IPS-15b (cell line): Measurements from ENCODE around the gene ACAN.

Source experiments
- H3K27me3 ChIP-seq: one replicate; pipeline ENCODE4 v1.6.1; 2013; ENCODE audit warnings: low read length; ENCODE audit not compliant: control insufficient read depth, insufficient read depth
- H3K36me3 ChIP-seq: one replicate; pipeline ENCODE4 v1.6.1; 2013; ENCODE audit warnings: low read length; ENCODE audit not compliant: control insufficient read depth, insufficient read depth
- H3K4me1 ChIP-seq: one replicate; pipeline ENCODE4 v1.6.1; 2013; ENCODE audit warnings: mild to moderate bottlenecking, low read length; ENCODE audit not compliant: control insufficient read depth, insufficient read depth
- H3K4me3 ChIP-seq: one replicate; pipeline ENCODE4 v1.5.1; 2013; ENCODE audit warnings: low read depth, low read length
- H3K9ac ChIP-seq: one replicate; pipeline ENCODE4 v1.6.1; 2013; ENCODE audit warnings: low read depth, mild to moderate bottlenecking, low read length
- H3K9me3 ChIP-seq: one replicate; pipeline ENCODE4 v1.6.1; 2013; ENCODE audit warnings: mild to moderate bottlenecking, low read length; ENCODE audit not compliant: control insufficient read depth, insufficient read depth

Gene ACAN

DNA sequence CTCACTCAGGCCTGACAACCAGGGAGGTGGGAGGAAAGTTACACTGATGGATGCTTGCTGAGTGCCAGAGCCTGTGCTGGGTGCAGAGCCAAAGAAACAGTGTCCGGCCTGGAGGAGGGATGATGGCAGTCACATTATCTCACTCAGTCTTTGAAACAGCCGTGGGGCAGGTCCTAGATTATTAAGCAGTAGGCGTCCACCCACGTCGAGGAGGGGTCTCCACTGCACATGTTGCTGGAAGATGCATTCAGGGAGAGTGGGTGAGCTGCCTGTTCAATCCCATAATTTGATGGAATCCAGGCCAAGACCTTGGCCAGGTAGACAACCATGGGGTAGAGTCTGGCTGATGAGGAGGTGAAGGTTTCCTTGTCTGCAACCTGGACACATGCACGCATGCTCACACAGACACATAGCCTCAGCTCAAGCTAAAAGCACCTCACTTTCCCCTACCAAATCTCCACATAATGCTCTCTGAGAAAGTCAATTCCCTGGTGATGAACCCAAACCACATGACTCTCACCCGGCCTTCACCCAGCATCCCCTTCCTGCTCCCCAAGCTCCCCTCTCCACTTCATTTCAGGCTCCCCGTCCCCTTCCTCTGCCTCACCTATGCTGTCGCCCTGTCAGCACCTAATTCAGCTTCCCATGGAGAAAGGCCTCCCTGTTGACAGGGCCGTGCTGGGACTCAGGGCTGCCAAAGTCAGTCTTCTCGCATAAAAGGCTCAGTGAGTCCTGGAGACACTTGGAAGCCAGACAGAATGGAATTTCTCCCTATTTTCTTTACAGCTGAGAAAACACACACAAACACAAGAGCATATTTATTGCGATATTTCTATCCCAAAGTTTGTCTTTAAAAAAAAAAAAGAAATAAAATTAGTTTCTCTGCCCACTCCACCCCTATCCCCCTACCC, 29.8 kb downstream of the ACAN start:
- no peak overlapping the region for H3K9ac ChIP-seq
- H3K27me3 ChIP-seq, result no peaks in the 10 kb centered on the region
- H3K4me1 ChIP-seq, result peaks cover 4% of the 10 kb centered on the region
- H3K4me3 ChIP-seq, result no peak overlapping the region
- H3K9me3 ChIP-seq, result no peaks in the 10 kb centered on the region
- no peaks in the 10 kb centered on the region for H3K36me3 ChIP-seq

DNA sequence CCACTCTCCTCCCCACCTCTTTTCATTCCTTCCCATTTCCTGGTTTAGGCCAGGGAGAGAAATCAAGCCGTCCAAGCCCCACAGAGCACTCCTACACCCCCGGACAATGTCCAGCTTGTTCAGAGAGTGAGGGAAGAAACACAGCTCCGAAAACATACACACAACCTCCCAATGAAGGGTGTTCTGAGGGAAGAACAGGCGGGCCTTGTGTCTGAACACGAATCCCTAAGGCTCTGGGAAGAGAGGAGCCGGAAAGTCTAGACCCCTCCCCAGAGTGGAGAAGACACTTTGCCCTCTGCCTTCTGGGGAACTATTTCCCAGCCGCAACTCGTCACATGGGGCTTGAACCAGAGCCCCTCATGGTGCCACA, 30.5 kb downstream of the ACAN start:
- no peak overlapping the region for H3K4me3 ChIP-seq
- H3K36me3 ChIP-seq, result no peaks in the 10 kb centered on the region
- H3K9me3 ChIP-seq, result no peaks in the 10 kb centered on the region
- peaks cover 4% of the 10 kb centered on the region for H3K4me1 ChIP-seq
- H3K9ac ChIP-seq, result no peak overlapping the region
- H3K27me3 ChIP-seq, result no peaks in the 10 kb centered on the region

DNA sequence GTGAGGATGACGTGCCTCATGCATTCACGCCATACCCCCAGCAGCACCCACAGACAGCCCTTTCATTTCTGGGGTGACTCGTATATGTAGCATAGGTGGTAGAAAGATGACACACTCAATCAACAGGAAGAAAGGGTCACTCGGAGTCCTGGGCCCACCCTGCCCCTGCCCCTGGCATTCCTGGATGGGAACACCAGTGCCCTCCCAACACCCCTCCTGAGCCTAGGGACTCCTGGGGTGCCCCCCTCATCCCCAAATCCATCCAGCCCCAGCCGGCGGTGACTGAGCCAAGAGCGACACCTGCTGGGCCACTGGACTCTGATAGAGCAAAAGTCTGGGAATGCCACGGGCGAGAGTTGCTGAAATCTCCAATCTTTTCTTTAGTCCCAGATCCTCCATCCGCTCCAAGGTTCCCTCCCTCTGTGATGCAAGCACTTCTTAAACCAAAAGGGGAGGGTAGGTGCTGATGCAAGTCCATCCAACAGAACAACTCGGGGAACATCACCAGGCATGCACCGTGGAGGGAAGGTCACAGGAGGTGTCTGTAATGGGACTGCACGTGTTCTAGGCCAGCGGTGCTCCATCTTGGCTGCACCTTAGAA, 31.1 kb downstream of the ACAN start:
- no peak overlapping the region for H3K4me3 ChIP-seq
- no peak overlapping the region for H3K9ac ChIP-seq
- peaks cover 4% of the 10 kb centered on the region for H3K4me1 ChIP-seq
- H3K27me3 ChIP-seq, result no peaks in the 10 kb centered on the region
- no peaks in the 10 kb centered on the region for H3K9me3 ChIP-seq
- no peaks in the 10 kb centered on the region for H3K36me3 ChIP-seq

DNA sequence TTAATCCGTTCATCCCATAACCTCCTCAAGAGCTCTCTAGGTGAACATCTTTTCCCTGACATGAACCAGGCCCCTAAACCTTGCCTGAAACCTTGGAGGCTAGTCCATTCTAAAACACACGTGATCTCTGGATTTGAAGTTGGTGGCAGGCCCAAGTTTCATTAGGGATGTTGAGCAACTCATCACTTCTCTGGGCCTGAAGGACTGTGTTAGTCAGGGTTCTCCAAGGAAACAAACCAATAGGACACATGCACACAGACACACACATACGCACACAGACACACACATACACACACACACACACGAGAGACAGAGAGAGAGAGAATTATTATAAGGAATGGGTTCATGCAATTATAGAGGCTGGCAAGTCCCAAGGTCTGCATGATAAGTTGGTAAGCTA, 31.9 kb downstream of the ACAN start:
- no peaks in the 10 kb centered on the region for H3K27me3 ChIP-seq
- H3K9ac ChIP-seq, result no peak overlapping the region
- H3K4me1 ChIP-seq, result peaks cover 4% of the 10 kb centered on the region
- H3K36me3 ChIP-seq, result no peaks in the 10 kb centered on the region
- no peaks in the 10 kb centered on the region for H3K9me3 ChIP-seq
- no peak overlapping the region for H3K4me3 ChIP-seq

DNA sequence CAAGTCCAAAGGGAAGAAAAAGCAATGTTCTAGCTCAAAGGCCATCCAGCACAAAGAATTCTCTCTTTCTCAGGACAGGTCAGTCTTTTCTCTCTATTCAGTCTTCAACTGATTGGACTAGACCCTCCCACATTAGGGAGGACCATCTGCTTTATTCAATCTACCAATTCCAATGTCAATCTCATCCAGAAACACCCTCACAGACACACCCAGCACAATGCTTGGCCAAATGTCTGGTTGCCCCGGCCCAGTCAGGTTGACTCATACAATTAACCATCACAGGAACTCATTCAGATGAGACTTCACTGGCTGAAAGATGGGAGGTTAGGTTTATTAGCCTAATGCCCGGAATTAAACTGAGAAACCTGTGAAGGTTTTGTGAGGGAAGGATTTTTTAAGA, 32.4 kb downstream of the ACAN start:
- Histone ChIP-seq H3K9me3 (no peaks in the 10 kb centered on the region), H3K4me1 (peaks cover 4% of the 10 kb centered on the region), H3K36me3 (no peaks in the 10 kb centered on the region), H3K4me3 (no peak overlapping the region), H3K27me3 (no peaks in the 10 kb centered on the region), H3K9ac (no peak overlapping the region)

DNA sequence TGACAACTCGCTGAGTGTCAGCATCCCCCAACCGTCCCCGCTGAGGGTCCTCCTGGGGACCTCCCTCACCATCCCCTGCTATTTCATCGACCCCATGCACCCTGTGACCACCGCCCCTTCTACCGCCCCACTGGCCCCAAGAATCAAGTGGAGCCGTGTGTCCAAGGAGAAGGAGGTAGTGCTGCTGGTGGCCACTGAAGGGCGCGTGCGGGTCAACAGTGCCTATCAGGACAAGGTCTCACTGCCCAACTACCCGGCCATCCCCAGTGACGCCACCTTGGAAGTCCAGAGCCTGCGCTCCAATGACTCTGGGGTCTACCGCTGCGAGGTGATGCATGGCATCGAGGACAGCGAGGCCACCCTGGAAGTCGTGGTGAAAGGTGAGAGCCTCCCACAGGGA, 35.4 kb downstream of the ACAN start:
- no peak overlapping the region for H3K4me3 ChIP-seq
- H3K9me3 ChIP-seq, result no peaks in the 10 kb centered on the region
- no peak overlapping the region for H3K9ac ChIP-seq
- H3K36me3 ChIP-seq, result no peaks in the 10 kb centered on the region
- H3K4me1 ChIP-seq, result peaks cover 3% of the 10 kb centered on the region
- no peaks in the 10 kb centered on the region for H3K27me3 ChIP-seq

DNA sequence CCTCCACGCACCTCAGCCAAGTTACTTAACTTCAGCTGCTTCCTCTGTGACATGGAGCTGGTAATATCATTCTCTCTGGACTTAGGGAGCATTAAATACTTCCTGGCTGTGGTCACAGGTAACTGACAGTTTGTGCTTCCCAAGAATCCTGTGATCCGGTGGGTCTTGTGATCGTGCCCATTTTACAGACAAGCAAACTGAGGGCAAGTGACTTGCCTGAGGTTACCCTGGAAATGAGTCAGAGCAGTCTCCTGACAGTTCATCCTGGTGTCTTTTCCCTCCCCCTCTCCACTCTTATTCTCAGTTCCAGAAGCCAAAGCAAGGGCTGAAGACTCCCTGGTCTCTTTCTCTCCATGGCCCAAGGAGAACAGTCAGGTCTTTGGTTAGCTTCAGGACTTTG, 35.9 kb downstream of the ACAN start:
- Histone ChIP-seq H3K9ac (no peak overlapping the region), H3K4me1 (no peaks in the 10 kb centered on the region), H3K27me3 (no peaks in the 10 kb centered on the region), H3K36me3 (no peaks in the 10 kb centered on the region), H3K9me3 (no peaks in the 10 kb centered on the region), H3K4me3 (no peak overlapping the region)

DNA sequence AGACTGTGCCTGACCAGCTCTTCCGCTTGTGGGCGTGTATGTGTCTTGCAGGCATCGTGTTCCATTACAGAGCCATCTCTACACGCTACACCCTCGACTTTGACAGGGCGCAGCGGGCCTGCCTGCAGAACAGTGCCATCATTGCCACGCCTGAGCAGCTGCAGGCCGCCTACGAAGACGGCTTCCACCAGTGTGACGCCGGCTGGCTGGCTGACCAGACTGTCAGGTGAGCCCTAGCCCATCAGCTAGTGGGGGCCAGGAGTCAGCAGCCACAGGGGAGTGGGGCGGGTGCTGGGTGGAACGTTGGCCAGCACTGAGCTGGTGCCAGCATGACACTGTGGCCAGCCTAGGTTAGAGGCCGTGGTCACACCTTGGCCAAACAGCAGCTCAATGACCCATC, 36.7 kb downstream of the ACAN start:
- no peak overlapping the region for H3K9ac ChIP-seq
- H3K4me3 ChIP-seq, result no peak overlapping the region
- no peaks in the 10 kb centered on the region for H3K27me3 ChIP-seq
- no peaks in the 10 kb centered on the region for H3K9me3 ChIP-seq
- no peaks in the 10 kb centered on the region for H3K4me1 ChIP-seq
- no peaks in the 10 kb centered on the region for H3K36me3 ChIP-seq

DNA sequence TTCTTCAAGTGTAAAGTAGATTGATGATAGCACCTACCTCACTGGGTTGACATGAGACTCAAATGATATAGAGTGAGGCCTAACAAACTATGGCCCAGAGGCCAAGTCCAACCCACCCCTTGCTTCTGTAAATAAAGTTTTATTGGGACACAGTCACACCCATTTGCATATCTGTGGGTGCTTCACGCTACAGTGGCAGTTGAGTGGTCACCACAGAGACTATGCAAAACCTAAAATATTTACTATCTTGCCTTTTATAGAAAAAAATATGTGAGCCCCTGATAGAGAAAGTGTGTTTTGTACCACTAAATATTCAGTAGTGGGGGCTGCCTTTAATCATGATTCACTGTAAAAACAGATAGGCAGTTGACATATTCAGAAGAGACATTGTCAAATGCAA, 38.0 kb downstream of the ACAN start:
- Histone ChIP-seq H3K27me3 (no peaks in the 10 kb centered on the region), H3K4me1 (no peaks in the 10 kb centered on the region), H3K36me3 (no peaks in the 10 kb centered on the region), H3K4me3 (no peak overlapping the region), H3K9me3 (no peaks in the 10 kb centered on the region), H3K9ac (no peak overlapping the region)

DNA sequence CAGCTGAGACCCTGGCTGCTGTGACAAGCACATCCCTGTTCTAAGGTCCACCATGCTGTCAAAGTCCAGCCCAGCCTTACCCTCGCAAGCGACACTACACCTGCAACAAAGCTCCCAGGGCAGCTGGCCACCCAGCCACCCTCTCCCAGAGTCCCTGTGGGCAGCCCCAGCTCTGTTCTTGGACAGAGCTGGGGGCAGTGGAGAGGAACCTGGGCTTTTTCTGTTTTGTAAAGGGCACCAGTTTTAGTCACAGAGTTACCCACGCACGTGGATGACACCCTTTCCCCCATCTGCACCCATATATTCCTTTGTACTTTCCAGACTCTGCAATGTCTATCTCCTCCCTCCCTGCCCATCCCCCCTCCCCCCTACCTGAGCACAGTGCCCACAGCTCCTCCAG, 38.9 kb downstream of the ACAN start:
- no peaks in the 10 kb centered on the region for H3K27me3 ChIP-seq

DNA sequence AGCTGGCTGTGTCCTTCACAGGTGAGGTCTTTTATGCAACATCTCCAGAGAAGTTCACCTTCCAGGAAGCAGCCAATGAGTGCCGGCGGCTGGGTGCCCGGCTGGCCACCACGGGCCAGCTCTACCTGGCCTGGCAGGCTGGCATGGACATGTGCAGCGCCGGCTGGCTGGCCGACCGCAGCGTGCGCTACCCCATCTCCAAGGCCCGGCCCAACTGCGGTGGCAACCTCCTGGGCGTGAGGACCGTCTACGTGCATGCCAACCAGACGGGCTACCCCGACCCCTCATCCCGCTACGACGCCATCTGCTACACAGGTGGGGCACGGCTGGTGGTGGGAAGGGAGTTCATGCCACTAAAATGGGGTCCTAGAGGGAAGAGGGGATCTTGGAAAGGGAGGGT, 40.1 kb downstream of the ACAN start:
- H3K9ac ChIP-seq, result no peak overlapping the region
- H3K4me1 ChIP-seq, result no peaks in the 10 kb centered on the region
- no peaks in the 10 kb centered on the region for H3K27me3 ChIP-seq
- no peaks in the 10 kb centered on the region for H3K36me3 ChIP-seq
- no peaks in the 10 kb centered on the region for H3K9me3 ChIP-seq
- H3K4me3 ChIP-seq, result no peak overlapping the region

More for the DNA sequence above, 38.9 kb downstream of the ACAN start:
- H3K4me3 ChIP-seq, result no peak overlapping the region
- H3K4me1 ChIP-seq, result no peaks in the 10 kb centered on the region
- H3K36me3 ChIP-seq, result no peaks in the 10 kb centered on the region
- no peak overlapping the region for H3K9ac ChIP-seq
- no peaks in the 10 kb centered on the region for H3K9me3 ChIP-seq

DNA sequence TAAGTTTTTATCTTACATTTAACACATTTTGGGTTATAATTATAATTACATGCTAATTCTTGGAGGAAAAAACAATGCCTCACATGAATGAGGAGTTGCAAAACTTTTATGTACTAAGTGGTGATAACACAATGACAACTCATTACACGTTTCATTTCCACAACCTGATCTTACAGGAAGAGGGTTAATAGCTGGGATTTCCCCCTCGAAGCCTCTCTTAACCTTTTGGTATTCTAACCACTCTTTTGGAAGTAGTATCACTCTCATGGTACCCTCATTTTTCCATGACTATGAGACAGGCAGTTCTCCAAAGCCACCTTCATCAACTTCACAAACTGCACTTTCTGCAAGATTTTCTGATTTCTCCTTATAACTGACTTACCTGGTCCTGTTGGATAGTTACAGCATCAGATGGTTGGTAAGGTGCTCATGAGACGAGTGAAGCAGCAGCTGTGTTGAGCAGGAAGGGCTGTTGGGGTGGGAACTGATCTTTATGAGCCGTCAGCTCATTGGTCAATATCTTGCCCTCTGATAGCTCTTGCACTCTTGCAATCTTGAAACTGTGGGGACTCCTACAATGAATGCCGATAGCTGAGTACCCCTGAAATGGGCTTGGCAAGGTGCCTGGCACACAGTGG, 41.6 kb downstream of the ACAN start:
- Histone ChIP-seq H3K36me3 (no peaks in the 10 kb centered on the region), H3K4me3 (no peak overlapping the region), H3K27me3 (no peaks in the 10 kb centered on the region), H3K9me3 (no peaks in the 10 kb centered on the region), H3K4me1 (no peaks in the 10 kb centered on the region), H3K9ac (no peak overlapping the region)
